ENCODE measurements around the gene EXOC6B.
"Not testable (repeated sequence)": the region's sequence is repeated elsewhere in the genome, so short reads cannot be mapped to it uniquely, and the experiment has no call there.

EXOC6B gene

DNA sequence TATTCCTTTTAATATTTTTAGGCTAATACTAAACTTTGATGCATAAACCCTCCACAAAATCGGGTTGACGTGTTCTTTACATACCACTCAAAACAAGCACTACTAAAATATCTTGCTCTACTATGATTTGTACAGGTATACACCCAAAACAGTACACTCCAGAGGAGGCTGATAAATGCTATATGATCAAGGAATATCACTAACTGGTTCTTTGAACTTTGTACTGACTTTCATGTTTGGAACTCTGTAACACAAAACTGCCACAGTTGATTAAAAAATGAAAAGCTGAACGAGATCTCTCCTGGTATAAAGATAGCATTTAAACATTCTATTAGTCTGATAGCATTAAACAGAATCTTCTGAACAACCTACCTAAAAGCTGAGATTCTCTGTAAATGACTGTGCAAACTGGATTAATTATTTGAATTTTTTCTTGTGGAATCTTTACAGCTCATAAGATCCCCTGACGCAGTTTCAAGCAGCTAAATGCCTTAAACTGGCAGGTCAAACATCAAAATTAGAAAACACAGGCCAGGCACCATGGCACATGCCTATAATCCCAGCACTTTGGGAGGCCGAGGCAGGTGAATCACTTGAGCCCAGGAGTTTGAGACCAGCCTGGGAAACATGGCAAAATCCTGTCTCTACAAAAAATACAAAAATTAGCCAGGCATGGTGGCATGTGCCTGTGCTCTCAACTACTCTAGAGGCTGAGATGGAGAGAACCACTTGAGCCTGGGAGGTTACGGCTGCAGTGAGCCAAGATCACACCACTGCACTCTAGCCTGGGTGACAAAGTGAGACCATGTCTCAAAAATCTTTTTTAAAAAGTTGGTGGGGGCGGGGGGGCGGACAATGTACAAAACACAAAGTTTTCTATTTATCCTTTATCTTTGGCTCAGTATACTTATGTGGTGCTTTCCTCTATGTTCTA lies 150.6 kb downstream of the EXOC6B start:
- DNase-seq = no peak

DNA sequence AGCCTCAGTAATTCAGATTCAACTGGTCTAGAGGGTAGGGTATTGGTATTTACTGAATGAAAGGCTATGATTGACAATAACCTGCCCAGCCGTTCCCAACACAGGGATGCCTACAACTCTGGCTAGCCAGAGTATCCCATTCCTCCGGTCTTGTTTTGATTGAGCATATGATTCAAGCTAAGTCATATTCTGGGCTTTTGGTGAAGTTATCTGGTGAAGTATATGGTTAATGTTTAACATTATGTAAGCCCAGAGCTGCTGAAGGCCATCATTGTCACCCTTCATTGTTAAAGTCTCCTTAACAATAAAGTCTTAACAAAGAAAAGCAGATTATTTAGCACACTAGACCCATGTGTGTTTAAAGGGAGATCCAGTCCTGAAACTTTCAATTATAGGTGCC lies 152.6 kb downstream of the EXOC6B start:
- no peak for DNase-seq

DNA sequence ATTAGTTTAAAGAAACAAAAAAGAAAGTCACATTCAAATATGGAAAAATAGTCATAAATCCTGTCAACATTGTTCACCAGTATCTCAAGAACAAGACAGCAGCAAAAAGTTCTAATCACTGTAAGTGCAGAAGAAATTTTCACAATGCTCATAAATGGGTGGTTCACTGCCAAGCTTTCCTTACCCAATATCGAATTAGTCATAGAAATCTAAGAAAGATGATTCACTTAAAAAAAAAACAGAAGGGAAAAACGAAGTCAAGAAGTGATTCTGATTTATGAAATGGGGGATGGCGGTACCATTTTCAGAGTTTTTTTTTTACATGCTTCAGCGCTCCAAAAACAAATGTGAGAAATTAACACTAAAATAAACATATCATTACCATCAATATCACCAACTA lies 156.7 kb downstream of the EXOC6B start:
- DNase-seq = no peak

DNA sequence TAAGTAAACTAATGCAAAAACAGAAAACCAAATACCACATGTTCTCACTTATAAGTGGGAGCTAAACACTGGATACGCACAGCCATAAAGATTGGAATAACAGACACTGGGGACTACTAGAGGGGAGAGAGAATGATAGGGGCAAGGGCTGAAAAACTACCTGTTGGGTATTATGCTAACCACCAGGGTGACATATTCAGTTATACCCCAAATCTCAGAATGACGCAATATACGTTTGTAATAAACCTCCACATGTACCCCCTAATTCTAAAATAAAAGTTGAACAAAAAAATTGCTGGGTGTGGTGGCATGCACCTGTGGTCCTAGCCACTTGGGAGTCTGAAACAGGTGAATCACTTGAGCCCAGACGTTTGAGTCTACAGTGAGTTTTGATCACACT lies 157.2 kb downstream of the EXOC6B start:
- DNase-seq = no peak

DNA sequence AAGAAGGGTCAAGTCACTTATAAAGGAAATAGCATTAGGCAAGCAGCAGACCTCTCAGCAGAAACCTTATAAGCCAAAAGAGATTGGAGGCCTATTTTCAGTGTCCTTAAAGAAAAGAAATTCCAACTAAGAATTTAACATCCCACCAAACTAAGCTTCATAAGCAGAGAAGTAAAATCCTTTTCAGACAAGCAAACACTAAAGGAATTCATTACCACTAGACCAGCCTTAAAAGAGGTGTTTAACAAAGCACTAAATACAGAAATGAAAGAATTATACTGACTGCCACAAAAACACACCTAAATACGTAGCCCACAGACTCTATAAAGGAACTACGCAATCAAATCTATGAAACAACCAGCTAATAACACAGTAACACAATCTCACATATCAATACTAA lies 160.4 kb downstream of the EXOC6B start:
- no peak for DNase-seq

DNA sequence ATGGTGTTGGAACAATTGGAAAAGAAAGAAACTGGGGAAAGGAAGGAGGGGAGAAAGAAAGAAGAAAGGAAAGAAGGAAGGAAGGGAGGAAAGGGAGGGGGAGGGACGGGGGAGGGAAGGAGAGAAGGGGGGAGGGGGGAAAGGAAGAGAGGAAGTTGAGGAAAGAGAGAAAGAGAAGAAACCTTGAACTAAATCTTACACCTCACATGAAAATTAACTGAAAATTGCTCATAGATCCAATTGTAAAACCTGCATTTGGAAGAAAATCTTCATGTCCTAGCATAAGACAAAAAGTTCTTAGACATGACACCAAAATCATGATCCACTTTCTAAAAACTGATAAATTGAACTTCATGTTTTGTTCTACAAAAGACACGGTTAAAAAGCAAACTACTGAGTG lies 163.8 kb downstream of the EXOC6B start:
- DNase-seq = no peak

DNA sequence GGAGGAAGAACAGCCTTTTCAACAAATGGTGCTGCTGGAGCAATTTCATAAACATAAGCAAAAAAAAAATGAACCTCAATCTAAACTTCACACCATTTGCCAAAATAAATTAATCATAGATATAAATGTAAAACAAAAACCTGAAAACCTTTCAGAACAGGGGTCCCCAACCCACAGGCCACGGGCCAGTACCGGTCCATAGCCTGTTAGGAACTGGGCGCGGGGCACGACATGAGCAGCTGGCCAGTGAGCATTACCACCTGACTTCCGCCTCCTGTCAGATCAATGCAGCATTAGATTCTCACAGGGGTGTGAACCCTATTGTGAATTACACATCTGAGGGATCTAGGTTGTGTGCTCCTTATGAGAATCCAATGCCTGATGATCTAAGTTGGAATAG lies 176.0 kb downstream of the EXOC6B start:
- DNase-seq = no peak

DNA sequence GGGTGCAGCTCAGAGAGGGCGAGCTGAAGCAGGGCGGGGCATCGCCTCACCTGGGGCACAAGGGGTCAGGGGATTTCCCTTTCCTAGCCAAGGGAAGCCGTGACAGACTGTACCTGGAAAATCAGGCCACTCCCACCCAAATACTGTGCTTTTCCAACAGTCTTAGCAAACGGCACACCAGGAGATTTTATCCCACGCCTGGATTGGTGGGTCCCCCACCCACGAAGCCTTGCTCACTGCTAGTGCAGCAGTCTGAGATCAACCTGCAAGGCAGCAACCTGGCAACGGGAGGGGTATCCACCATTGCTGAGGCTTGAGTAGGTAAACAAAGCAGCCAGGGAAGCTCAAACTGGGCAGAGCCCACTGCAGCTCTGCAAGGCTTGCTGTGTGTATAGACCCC lies 184.6 kb downstream of the EXOC6B start:
- DNase-seq = not testable (repeated sequence)

DNA sequence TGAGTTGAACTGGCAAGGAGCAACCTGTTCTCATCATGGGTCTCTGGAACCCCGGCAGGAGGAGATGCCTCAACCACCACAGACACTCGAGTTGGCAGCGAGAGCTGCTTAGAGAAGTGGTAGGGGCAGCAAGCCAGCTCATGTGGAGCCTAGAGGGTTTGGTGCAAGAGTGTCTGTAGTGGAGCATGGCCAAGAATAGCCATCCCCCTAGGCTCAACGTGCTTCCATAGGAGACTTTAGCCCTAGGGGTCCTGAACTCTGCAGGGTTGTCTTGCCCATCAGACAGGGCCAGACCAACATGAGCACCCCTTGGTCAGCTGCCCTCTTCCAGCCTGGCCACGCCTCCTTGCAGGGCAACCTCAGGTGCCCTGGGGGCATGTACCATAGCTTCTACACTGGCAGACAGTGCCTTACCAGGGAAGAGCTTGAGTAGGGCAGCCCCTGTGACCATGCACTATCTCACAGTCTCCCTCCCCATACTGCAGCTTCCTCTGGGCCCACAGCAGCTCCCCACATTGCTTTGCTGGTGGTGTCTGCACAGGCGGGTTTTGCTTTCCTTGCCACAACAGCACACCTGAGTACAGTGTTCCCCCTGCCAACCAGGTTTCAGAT lies 187.1 kb downstream of the EXOC6B start:
- no peak for DNase-seq

DNA sequence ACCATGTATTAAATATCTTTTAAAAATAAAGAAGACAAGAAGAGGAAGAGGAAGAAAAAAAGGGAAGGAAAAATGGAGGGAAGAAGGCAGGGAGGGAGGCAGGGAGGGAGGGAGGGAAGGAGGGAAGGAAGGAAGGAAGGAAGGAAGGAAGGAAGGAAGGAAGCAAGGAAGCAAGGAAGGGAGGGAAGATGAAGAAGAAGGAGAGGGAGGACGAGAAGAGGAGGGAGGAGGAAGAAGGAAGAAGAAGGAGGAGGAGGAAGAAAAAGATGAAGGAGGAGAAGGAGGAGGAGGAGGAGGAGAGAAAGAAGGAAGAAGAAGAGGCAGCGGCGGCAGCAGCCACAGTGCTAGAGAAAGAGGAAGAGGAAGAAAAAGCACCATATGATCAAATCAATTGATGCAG lies 189.6 kb downstream of the EXOC6B start:
- no peak for DNase-seq

DNA sequence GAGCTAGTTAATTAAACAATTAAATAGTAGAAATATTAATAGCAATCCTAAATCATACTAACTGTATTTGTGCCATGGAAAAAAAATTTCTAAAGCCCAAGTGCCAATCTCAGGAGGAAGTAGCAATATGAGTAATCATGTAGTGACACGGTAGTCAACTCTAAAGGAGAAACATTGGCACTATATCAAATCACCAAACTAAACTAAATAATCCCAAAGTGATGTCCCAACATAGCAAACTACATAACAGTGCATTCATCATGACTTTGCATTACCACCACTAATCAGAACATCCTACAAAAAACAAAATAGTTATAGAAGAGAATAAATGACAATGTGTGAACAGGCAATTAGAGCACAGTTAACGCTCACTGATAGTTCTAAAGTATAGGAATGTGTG lies 195.1 kb downstream of the EXOC6B start:
- no peak for DNase-seq

DNA sequence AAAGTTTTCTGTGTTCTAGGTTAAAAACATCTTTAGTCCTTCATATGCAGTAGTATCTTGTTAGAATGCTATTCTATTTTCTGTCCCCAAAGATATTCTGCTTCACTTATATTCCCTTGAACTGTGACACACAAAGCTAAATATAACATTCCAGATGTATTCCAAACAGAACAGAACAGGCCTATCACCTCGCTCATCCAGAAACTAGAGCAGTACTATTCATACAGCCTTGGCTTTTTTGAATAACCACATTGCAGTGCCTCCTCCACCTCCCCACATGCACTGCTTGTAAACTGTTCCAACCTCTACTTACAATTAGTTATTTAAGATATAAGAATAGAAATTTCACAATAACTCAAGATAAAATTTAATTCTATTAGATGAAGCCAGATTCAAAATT lies 196.8 kb downstream of the EXOC6B start:
- DNase-seq = no peak

DNA sequence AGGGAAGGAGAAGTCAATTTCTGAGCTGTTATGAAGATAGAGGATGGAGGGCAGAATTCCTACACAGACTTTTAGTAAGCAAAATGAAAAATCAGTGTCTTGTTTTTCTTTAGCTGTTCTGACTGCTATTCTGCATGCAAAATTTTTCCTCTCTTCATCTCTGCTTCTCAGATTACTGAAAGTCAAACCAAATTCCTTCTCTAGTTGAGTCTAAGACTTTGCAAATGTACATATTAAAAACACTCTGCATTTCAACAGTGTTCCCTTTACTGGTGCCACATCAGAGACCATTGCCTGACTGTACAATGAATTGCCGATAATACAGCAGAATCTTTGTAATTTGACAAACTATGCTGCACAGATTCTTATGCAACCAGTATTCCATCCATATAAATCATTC lies 198.8 kb downstream of the EXOC6B start:
- DNase-seq = no peak

DNA sequence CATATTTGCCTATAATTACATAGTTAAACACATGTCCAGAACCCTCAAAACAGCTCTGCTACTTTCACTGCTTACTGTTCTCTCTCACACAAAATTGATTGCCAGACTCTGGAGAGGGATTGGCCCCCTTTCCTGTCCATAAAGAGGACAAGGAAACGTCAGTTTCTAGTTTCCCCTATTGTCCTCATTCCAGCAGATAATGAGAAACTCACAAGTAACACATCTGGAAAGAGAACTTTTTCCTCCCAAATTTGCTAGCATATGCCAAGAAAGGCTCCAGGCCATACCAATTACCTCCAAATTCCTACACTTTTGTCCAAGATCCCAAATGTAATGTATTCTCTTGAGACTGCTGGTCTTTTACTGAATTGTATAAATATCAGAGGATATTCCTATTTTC lies 200.5 kb downstream of the EXOC6B start:
- DNase-seq = no peak

DNA sequence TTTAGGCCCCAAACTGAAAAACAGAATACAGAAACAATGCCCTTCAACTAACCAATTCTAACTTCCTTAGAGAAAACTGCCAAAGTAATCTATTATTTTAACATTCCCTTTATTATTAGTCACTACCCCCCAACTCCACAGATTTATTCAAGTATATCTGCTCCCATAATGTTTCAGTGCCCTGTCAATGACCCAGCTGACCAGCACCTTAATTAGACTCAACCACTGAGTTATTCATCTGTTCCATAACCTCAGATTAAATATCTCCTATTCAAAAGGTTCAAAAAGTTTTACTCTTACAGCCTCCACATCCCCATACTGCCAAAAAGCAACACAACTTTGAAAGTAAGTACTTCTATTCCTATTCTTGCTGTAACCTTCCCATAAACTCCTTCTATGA lies 202.4 kb downstream of the EXOC6B start:
- DNase-seq = no peak

DNA sequence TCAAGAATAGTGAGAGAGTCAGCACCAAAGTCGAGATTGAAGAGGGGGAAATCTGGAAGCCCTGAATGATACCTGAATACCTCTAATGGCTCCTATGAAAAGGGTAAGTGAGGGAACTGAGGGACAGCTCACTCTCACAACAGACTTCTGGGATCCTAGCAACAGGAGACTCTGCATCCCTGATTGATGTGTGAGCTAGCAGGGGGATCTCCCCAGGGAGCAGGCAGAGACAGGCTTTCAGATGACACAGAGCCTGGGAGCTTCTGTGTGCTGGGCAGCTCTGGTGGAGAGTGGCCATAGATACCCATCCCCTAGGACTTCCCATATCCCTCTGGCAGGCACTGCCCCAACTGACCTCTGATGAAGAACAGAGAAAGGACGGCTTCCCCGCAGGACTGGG lies 206.2 kb downstream of the EXOC6B start:
- no peak for DNase-seq

DNA sequence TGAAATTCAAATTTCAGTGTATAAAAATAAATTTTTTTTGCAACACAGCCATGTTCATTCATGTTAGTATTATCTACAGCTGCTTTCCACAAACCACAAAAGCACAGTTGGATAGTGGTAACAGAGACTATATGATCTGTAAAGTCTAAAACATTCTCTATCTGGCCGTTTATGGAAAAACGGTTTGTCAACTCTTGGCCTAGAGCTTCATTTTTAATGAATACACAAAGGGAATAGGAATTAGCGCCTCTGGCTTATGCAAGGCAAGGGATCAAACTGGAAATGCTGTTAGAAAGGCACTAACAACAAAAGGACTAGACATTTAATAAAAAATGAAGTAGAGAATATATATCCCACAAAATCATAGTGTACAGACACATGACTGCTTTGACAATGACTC lies 211.9 kb downstream of the EXOC6B start:
- DNase-seq = no peak

DNA sequence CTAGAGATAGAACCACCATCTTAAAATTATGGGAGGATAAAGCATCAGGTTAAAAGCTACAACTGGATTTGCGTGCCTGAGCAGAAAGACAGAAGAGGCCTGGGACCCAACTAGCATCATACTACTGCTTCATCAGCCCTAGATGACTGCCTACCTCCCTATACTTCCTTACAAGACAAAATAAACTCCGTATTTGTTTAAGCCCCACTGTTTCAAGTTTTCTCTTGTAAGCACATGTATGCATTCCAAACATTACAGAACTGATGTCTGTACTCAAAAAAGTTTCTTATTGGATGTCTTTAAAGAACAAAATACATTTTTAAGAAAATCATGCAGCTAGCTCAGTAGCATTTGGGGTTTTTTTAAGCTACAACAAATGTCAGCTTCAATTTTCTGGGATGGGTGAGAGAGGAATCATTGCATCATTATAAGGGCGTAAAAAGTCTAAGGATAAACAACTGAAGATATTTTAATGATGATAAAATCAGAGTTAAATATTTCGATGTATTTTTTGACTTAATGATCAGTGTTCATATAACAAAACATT lies 213.1 kb downstream of the EXOC6B start:
- DNase-seq = no peak

DNA sequence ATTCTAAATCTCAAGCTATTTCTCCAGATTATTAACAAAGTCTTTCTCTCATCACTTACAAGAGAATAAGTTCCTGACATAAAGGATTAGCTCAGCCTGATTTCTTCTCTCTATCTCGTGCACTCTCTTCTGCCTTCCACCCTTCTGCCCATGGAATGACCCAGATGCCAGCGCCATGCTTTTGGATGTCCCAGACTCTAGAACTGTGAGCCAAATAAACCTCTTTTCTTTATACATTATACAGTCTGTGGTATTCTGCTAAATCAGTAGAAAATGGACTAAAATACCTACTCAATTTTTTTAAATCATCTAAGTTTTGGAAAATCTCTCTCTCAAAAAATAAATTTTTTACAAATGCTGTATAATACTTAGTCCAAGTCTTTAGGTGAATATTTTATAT lies 218.6 kb downstream of the EXOC6B start:
- DNase-seq = no peak

DNA sequence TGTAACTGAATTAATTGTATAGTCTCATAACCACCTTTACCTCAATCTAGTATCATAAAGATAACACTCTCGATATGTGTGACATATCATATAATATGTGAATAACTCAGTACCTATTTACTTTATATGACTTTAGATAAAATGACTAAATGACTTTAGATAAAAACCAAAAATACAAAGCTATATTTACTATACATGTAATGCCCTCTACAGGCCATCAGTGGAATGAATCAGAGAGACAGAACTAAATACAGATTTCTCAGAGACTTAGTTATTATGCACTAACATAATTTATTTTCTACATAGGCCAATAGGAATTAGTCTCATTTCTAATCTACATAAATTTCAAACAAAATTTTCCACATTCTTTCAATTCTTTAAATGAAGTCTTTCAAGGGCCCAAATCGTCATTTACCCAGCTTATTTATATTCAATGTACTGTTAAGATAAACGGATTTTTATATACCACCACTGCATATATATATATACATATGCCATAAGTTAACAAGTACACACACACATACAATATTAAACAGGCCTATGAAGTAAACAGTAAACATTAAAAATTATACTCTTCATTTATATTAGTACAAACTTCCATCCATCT lies 219.9 kb downstream of the EXOC6B start:
- no peak for DNase-seq

DNA sequence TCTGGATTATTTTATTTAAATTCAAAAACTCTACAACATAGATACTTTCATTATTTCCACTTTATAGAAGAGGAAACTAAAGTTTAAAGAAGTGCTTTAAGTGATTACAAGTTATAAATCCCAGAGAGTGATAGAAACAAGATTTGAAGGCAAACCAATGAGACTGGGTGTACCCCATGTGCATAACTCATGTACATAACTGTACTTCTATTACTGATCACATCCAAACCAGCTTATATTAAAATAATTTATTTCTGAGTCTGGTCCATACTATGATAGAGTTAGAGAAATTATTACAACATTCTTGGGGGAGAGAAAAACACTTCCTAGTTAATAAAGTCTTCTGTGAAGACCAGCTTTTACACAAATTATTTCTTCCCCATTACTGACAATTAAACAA lies 221.4 kb downstream of the EXOC6B start:
- DNase-seq = no peak

DNA sequence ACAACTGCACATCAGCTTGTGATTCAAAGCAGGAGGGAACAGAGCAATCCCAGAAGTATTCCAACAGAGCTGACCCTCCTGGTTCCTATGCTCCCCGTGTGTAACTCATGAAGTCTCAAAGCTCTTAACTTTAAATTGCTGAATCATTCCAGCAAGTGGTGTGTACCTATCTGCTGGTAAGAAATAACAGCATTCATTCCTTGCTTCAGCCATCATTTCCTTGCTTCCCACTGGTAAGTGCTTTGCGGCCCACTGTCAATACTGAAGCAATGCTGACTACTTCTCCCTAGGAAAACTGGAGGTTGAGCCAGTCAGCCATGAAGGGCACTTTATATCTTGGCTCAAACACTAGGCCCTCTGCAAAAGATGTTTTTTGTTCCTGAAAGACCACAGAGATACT lies 222.4 kb downstream of the EXOC6B start:
- no peak for DNase-seq

DNA sequence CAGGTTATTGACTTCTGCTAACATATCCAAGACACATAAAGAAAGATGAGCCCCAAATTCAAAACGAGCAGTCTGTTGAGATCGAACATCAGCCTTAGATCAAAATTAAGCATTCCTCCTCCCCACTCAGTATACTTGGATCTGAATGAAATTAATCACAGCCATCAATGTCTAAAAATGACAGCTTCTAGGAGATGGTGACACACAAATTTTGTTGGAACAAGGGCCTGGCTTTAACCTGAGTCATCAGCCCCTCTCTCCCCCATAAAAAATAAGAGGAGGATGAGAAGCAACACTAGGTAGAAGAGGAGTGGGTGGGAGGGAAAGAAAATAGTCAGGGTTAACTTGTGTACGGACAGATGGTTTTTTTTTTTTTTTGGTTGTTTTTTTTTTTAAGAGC lies 223.1 kb downstream of the EXOC6B start:
- no peak for DNase-seq

DNA sequence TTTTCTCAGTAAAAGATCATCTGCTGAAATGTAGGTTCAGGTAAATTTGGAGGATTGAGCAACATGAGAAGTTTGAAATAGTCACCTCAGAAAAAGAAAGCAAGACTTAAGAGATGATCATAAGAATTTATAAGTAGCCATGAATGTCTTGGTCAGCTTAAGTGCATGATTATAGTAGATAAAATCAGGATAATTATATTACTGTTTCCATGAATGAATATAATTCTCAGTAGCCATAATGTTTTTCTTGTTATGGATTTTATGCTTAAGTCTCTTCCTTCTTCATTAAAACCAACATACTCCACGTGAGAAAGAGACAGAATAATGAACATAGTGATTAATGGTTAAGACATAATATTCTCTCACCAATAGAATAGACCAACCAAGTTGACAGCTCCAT lies 223.7 kb downstream of the EXOC6B start:
- no peak for DNase-seq
